ENCODE results near the gene HEPHL1.

Gene HEPHL1

DNA sequence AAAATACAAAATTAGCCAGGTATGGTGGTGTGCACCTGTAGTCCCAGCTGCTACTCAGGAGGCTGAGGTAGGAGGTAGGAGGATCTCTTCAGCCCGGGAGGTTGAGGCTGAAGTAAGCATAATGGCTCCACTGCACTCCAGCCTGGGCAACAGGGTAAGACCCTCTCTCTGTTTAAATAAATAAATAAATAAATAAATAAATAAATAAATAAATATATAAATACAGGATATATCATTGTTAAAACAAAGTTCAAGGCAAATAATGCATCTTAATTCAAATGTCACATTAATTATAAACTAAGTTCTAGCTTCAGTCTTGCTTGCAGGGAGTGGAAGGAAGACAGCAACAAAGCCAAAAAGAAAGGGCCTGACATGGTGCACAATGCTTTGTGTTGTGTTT, 63.0 kb downstream of the HEPHL1 start:
- Histone ChIP-seq H3K9ac (ENCODE audit: low read depth, low read length) (no peak overlapping the region), H3K4me3 (ENCODE audit: low read depth, low read length) (no peak overlapping the region), H3K27me3 (ENCODE audit: control insufficient read depth, insufficient read depth, low read length) (no peaks in the 10 kb centered on the region), H3K27ac (ENCODE audit: low read depth, low read length) (no peak overlapping the region), H3K36me3 (ENCODE audit: control insufficient read depth, insufficient read depth, low read length) (no peaks in the 10 kb centered on the region), H3K9me3 (ENCODE audit: control insufficient read depth, insufficient read depth, low read length) (no peaks in the 10 kb centered on the region), H3K4me1 (ENCODE audit: control insufficient read depth, insufficient read depth, low read length) (no peaks in the 10 kb centered on the region)

- H3K36me3 ChIP-seq (ENCODE audit: control insufficient read depth, insufficient read depth, low read length), result no peaks in the 10 kb centered on the region
Measured at GRCh38 chr11:94088906-94089305, 67.8 kb downstream of the HEPHL1 start.

GRCh38 chr11:94089341-94089740, 68.2 kb downstream of the HEPHL1 start:
- Histone ChIP-seq H3K9ac (ENCODE audit: low read depth, low read length) (no peak overlapping the region), H3K4me3 (ENCODE audit: low read depth, low read length) (no peak overlapping the region), H3K4me1 (ENCODE audit: control insufficient read depth, insufficient read depth, low read length) (no peaks in the 10 kb centered on the region), H3K27me3 (ENCODE audit: control insufficient read depth, insufficient read depth, low read length) (no peaks in the 10 kb centered on the region), H3K36me3 (ENCODE audit: control insufficient read depth, insufficient read depth, low read length) (no peaks in the 10 kb centered on the region), H3K9me3 (ENCODE audit: control insufficient read depth, insufficient read depth, low read length) (no peaks in the 10 kb centered on the region), H3K27ac (ENCODE audit: low read depth, low read length) (no peak overlapping the region)

More at GRCh38 chr11:94088906-94089305, 67.8 kb downstream of the HEPHL1 start:
- no peak overlapping the region for H3K9ac ChIP-seq (ENCODE audit: low read depth, low read length)
- H3K9me3 ChIP-seq (ENCODE audit: control insufficient read depth, insufficient read depth, low read length), result no peaks in the 10 kb centered on the region
- no peaks in the 10 kb centered on the region for H3K4me1 ChIP-seq (ENCODE audit: control insufficient read depth, insufficient read depth, low read length)
- no peak overlapping the region for H3K4me3 ChIP-seq (ENCODE audit: low read depth, low read length)
- H3K27ac ChIP-seq (ENCODE audit: low read depth, low read length), result no peak overlapping the region
- no peaks in the 10 kb centered on the region for H3K27me3 ChIP-seq (ENCODE audit: control insufficient read depth, insufficient read depth, low read length)

GRCh38 chr11:94090401-94090800, 69.2 kb downstream of the HEPHL1 start:
- Histone ChIP-seq H3K27me3 (ENCODE audit: control insufficient read depth, insufficient read depth, low read length) (no peaks in the 10 kb centered on the region), H3K27ac (ENCODE audit: low read depth, low read length) (no peak overlapping the region), H3K4me1 (ENCODE audit: control insufficient read depth, insufficient read depth, low read length) (no peaks in the 10 kb centered on the region), H3K9ac (ENCODE audit: low read depth, low read length) (no peak overlapping the region), H3K4me3 (ENCODE audit: low read depth, low read length) (no peak overlapping the region), H3K36me3 (ENCODE audit: control insufficient read depth, insufficient read depth, low read length) (no peaks in the 10 kb centered on the region), H3K9me3 (ENCODE audit: control insufficient read depth, insufficient read depth, low read length) (no peaks in the 10 kb centered on the region)

GRCh38 chr11:94091091-94091490, 69.9 kb downstream of the HEPHL1 start:
- H3K9ac ChIP-seq (ENCODE audit: low read depth, low read length), result no peak overlapping the region
- H3K9me3 ChIP-seq (ENCODE audit: control insufficient read depth, insufficient read depth, low read length), result no peaks in the 10 kb centered on the region
- no peak overlapping the region for H3K27ac ChIP-seq (ENCODE audit: low read depth, low read length)
- H3K4me1 ChIP-seq (ENCODE audit: control insufficient read depth, insufficient read depth, low read length), result no peaks in the 10 kb centered on the region
- no peaks in the 10 kb centered on the region for H3K27me3 ChIP-seq (ENCODE audit: control insufficient read depth, insufficient read depth, low read length)
- no peak overlapping the region for H3K4me3 ChIP-seq (ENCODE audit: low read depth, low read length)
- H3K36me3 ChIP-seq (ENCODE audit: control insufficient read depth, insufficient read depth, low read length), result no peaks in the 10 kb centered on the region

DNA sequence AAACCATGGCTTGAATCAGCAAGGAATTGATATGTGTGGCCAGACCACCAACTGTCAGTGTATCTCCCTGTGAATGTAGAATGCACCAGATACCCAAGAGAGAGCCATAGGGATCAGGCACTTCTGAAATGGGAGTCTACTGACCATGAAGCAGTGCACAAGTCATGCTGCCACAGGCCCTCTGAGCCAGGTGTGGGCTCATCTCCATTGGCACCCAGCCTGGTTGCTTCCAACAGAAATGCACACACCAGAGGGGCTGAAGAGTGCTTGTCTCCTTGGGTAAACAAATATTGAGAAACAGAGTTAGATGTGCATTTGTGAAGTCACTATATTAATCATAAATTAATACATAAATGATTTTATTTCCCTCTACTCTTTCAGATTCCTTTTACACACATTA, 79.1 kb downstream of the HEPHL1 start:
- Histone ChIP-seq H3K4me1 (ENCODE audit: control insufficient read depth, insufficient read depth, low read length) (peaks cover 2% of the 10 kb centered on the region; the same call in 1 of the 2 replicates), H3K27me3 (ENCODE audit: control insufficient read depth, insufficient read depth, low read length) (no peaks in the 10 kb centered on the region), H3K9ac (ENCODE audit: low read depth, low read length) (no peak overlapping the region), H3K27ac (ENCODE audit: low read depth, low read length) (no peak overlapping the region), H3K36me3 (ENCODE audit: control insufficient read depth, insufficient read depth, low read length) (no peaks in the 10 kb centered on the region), H3K4me3 (ENCODE audit: low read depth, low read length) (no peak overlapping the region), H3K9me3 (ENCODE audit: control insufficient read depth, insufficient read depth, low read length) (peaks cover 9% of the 10 kb centered on the region; the same call in 1 of the 2 replicates)

- peaks cover 11% of the 10 kb centered on the region for H3K4me1 ChIP-seq (ENCODE audit: control insufficient read depth, insufficient read depth, low read length)
- H3K9ac ChIP-seq (ENCODE audit: low read depth, low read length), result no peak overlapping the region
- no peaks in the 10 kb centered on the region for H3K36me3 ChIP-seq (ENCODE audit: control insufficient read depth, insufficient read depth, low read length)
- H3K9me3 ChIP-seq (ENCODE audit: control insufficient read depth, insufficient read depth, low read length), result peaks cover 9% of the 10 kb centered on the region; the same call in 1 of the 2 replicates
- H3K4me3 ChIP-seq (ENCODE audit: low read depth, low read length), result no peak overlapping the region
- no peaks in the 10 kb centered on the region for H3K27me3 ChIP-seq (ENCODE audit: control insufficient read depth, insufficient read depth, low read length)
- no peak overlapping the region for H3K27ac ChIP-seq (ENCODE audit: low read depth, low read length)
Measured at GRCh38 chr11:94103471-94103870, 82.3 kb downstream of the HEPHL1 start.

GRCh38 chr11:94104734-94105133, 83.6 kb downstream of the HEPHL1 start:
- no peaks in the 10 kb centered on the region for H3K27me3 ChIP-seq (ENCODE audit: control insufficient read depth, insufficient read depth, low read length)
- no peak overlapping the region for H3K27ac ChIP-seq (ENCODE audit: low read depth, low read length)
- no peak overlapping the region for H3K4me3 ChIP-seq (ENCODE audit: low read depth, low read length)
- H3K4me1 ChIP-seq (ENCODE audit: control insufficient read depth, insufficient read depth, low read length), result peaks cover 11% of the 10 kb centered on the region
- H3K36me3 ChIP-seq (ENCODE audit: control insufficient read depth, insufficient read depth, low read length), result no peaks in the 10 kb centered on the region
- H3K9me3 ChIP-seq (ENCODE audit: control insufficient read depth, insufficient read depth, low read length), result peaks cover 6% of the 10 kb centered on the region; the same call in 1 of the 2 replicates
- no peak overlapping the region for H3K9ac ChIP-seq (ENCODE audit: low read depth, low read length)

DNA sequence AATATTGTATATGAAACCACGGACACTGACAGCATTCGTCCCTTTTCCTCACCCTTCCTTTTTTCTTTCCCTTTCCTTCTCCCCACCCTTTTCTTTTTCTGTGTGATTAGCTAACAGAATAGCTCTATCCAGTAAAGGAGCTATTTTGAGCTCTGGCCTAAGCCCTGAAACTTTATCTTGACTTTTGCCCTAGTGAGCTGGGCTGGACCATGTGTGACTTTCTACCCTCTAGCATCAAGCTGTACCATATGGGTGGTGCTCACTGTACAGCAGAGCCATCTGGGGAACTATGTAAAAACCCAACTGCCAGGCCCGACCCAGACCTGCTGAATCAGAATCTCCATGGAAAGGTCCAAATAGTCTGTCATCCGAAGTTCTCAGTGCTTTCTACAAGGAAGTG, 85.6 kb downstream of the HEPHL1 start:
- Histone ChIP-seq H3K9me3 (ENCODE audit: control insufficient read depth, insufficient read depth, low read length) (no peaks in the 10 kb centered on the region), H3K4me3 (ENCODE audit: low read depth, low read length) (no peak overlapping the region), H3K27ac (ENCODE audit: low read depth, low read length) (no peak overlapping the region), H3K27me3 (ENCODE audit: control insufficient read depth, insufficient read depth, low read length) (no peaks in the 10 kb centered on the region), H3K36me3 (ENCODE audit: control insufficient read depth, insufficient read depth, low read length) (no peaks in the 10 kb centered on the region), H3K4me1 (ENCODE audit: control insufficient read depth, insufficient read depth, low read length) (peaks cover 11% of the 10 kb centered on the region), H3K9ac (ENCODE audit: low read depth, low read length) (no peak overlapping the region)

- Histone ChIP-seq H3K36me3 (ENCODE audit: control insufficient read depth, insufficient read depth, low read length) (no peaks in the 10 kb centered on the region), H3K27me3 (ENCODE audit: control insufficient read depth, insufficient read depth, low read length) (no peaks in the 10 kb centered on the region), H3K4me1 (ENCODE audit: control insufficient read depth, insufficient read depth, low read length) (peaks cover 11% of the 10 kb centered on the region), H3K9me3 (ENCODE audit: control insufficient read depth, insufficient read depth, low read length) (no peaks in the 10 kb centered on the region), H3K4me3 (ENCODE audit: low read depth, low read length) (no peak overlapping the region), H3K27ac (ENCODE audit: low read depth, low read length) (no peak overlapping the region), H3K9ac (ENCODE audit: low read depth, low read length) (no peak overlapping the region)
Measured at GRCh38 chr11:94107363-94107762, 86.2 kb downstream of the HEPHL1 start.

DNA sequence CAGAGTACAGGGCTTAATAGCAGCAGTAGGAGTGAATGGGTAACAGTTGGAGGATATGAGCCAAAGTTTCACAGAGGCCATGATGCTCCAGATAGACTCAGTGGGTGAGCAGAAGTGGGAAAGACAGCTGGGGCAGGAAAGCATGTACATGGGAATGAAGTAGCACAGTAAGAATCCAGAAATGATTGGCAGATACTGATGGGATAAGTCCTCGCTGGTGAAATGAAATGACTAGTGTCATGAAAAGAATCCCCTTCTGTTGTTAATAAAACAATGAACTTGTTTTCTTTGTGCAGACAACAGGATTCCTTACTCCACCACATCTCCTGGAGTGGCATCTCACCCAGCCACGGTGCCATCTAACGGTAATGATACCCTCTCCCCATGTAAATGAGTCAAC, 90.1 kb downstream of the HEPHL1 start:
- Histone ChIP-seq H3K9me3 (ENCODE audit: control insufficient read depth, insufficient read depth, low read length) (no peaks in the 10 kb centered on the region), H3K27me3 (ENCODE audit: control insufficient read depth, insufficient read depth, low read length) (no peaks in the 10 kb centered on the region), H3K27ac (ENCODE audit: low read depth, low read length) (no peak overlapping the region), H3K4me3 (ENCODE audit: low read depth, low read length) (no peak overlapping the region), H3K9ac (ENCODE audit: low read depth, low read length) (no peak overlapping the region), H3K36me3 (ENCODE audit: control insufficient read depth, insufficient read depth, low read length) (no peaks in the 10 kb centered on the region), H3K4me1 (ENCODE audit: control insufficient read depth, insufficient read depth, low read length) (no peaks in the 10 kb centered on the region)

DNA sequence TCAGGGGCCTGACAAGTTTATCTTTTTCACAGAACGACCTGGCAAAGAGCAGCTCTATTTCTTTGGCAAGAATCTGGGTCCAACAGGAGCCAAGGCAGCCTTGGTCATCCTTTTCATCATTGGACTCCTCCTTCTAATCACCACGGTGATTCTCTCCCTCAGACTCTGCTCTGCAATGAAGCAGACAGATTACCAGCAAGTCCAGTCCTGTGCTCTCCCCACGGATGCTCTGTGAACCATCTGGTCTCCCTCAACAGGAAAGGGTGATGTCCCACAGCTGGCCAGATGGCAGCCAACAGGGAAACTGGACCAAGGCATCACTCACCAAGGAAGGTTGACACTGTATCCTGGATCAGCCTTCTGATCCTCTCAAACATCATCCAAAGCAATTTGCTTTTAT, 90.5 kb downstream of the HEPHL1 start:
- H3K9ac ChIP-seq (ENCODE audit: low read depth, low read length), result no peak overlapping the region
- no peak overlapping the region for H3K27ac ChIP-seq (ENCODE audit: low read depth, low read length)
- H3K36me3 ChIP-seq (ENCODE audit: control insufficient read depth, insufficient read depth, low read length), result no peaks in the 10 kb centered on the region
- H3K9me3 ChIP-seq (ENCODE audit: control insufficient read depth, insufficient read depth, low read length), result no peaks in the 10 kb centered on the region
- no peaks in the 10 kb centered on the region for H3K4me1 ChIP-seq (ENCODE audit: control insufficient read depth, insufficient read depth, low read length)
- no peaks in the 10 kb centered on the region for H3K27me3 ChIP-seq (ENCODE audit: control insufficient read depth, insufficient read depth, low read length)
- no peak overlapping the region for H3K4me3 ChIP-seq (ENCODE audit: low read depth, low read length)

Data from HUES48 (cell line).